C4-2B (cell line): ENCODE data around the gene IQCM.

ENCODE experiments used
- H3K27ac ChIP-seq: fragments of 450-650 bp; 2 replicates; pipeline ENCODE4 v1.5.1; 2017
- ZFX ChIP-seq: fragments of 450-650 bp; IDR thresholded peaks from 2 replicates; pipeline ENCODE4 v1.6.1; 2017
- TF ChIP-seq, protein P1 (sequence below): fragments of 450-650 bp; conservative IDR thresholded peaks from 2 replicates; pipeline ENCODE4 v1.5.1; 2017; ENCODE audit warnings: mild to moderate bottlenecking

Gene IQCM

GRCh38 chr4:149595500-149595899, 220.1 kb downstream of the IQCM start:
- no peak overlapping the region for H3K27ac ChIP-seq
- TF ChIP-seq, protein P1, sequence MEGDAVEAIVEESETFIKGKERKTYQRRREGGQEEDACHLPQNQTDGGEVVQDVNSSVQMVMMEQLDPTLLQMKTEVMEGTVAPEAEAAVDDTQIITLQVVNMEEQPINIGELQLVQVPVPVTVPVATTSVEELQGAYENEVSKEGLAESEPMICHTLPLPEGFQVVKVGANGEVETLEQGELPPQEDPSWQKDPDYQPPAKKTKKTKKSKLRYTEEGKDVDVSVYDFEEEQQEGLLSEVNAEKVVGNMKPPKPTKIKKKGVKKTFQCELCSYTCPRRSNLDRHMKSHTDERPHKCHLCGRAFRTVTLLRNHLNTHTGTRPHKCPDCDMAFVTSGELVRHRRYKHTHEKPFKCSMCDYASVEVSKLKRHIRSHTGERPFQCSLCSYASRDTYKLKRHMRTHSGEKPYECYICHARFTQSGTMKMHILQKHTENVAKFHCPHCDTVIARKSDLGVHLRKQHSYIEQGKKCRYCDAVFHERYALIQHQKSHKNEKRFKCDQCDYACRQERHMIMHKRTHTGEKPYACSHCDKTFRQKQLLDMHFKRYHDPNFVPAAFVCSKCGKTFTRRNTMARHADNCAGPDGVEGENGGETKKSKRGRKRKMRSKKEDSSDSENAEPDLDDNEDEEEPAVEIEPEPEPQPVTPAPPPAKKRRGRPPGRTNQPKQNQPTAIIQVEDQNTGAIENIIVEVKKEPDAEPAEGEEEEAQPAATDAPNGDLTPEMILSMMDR: no peak
- no peak for TF ChIP-seq ZFX

- no peak overlapping the region for H3K27ac ChIP-seq
Observed at GRCh38 chr4:149589826-149590225, 225.8 kb downstream of the IQCM start.

GRCh38 chr4:149584722-149585121, 230.9 kb downstream of the IQCM start:
- H3K27ac ChIP-seq: no peak overlapping the region
- TF ChIP-seq, protein P1: no peak
- no peak for TF ChIP-seq ZFX

More at GRCh38 chr4:149589826-149590225, 225.8 kb downstream of the IQCM start:
- no peak for TF ChIP-seq ZFX
- TF ChIP-seq, protein P1: no peak

- no peak overlapping the region for H3K27ac ChIP-seq
- TF ChIP-seq, protein P1: no peak
- TF ChIP-seq ZFX: no peak
Observed at GRCh38 chr4:149574971-149575370, 240.7 kb downstream of the IQCM start.

- no peak overlapping the region for H3K27ac ChIP-seq
- TF ChIP-seq, protein P1: no peak
- TF ChIP-seq ZFX: no peak
Observed at GRCh38 chr4:149572716-149573115, 242.9 kb downstream of the IQCM start.

- TF ChIP-seq, protein P1: no peak
- no peak for TF ChIP-seq ZFX
- H3K27ac ChIP-seq: no peak overlapping the region
Observed at GRCh38 chr4:149555799-149556198, 259.8 kb downstream of the IQCM start.

DNA sequence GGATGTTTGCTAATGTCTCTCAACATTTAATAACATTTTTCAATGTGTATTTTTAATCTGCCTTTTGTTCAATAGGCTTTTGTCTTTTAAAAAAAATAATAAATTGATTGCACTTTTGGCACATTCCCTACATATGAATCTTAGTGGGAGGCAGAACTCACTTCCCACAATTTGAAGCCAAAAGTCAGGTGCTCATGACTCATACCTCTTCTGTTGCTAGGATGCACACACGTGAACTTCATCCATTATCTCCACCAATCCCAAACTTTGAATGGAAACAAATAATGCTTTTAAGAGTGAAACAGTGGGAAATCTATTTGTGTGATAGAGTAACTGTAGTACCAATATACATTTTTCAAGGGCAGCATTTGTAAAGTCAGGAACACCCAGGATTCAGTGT, 260.5 kb downstream of the IQCM start:
- TF ChIP-seq ZFX: no peak
- TF ChIP-seq, protein P1: no peak
- no peak overlapping the region for H3K27ac ChIP-seq
